DMS114 treated with DMSO at 0.1 percent for 48 hours (cell line): Measurements from ENCODE around the gene DGKQ.
"Not testable (repeated sequence)": the region's sequence is repeated elsewhere in the genome, so short reads cannot be mapped to it uniquely, and the experiment has no call there.

Experiments used
- DNase-seq: peaks from one replicate; lab custom pipeline; 2025; ENCODE audit not compliant: unreplicated experiment; lab: John Stamatoyannopoulos, UW

Gene DGKQ

DNA sequence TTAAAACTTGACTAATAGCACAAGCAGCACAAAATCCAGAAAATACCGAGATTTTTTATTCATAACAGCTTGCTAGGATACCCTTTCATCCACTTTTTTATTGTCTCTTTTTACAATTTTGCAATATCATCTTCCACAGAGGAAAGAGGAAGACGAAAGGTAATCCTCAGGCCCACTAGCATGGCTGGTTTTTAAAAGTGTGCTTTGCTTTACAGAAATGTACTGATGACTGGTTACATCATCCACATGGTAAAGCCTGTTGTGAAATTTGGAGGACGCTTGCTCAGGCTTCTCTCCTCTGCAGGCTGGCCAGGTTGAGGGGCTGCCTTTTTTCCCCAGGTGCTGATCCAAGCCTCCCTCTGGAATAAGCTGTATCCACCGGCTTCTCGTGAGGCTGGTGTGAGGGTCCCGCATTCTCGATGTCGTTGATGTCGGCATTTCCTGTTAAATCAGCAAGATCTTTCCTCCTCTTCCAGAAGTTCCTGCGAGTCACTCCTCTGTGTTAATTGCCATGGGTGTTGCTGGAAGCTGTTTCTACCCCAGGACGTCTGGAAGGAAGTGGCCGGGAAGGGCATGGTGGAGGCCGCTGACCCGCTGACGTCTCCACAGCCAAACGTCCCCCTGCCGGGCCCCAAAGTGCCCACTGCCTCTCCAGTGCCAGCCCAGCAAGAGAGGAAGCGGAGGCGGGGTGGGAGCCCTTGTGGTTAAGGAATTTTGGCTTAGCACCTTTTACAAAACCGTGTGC lies 5.8 kb upstream of the DGKQ start:
- no peak for DNase-seq

DNA sequence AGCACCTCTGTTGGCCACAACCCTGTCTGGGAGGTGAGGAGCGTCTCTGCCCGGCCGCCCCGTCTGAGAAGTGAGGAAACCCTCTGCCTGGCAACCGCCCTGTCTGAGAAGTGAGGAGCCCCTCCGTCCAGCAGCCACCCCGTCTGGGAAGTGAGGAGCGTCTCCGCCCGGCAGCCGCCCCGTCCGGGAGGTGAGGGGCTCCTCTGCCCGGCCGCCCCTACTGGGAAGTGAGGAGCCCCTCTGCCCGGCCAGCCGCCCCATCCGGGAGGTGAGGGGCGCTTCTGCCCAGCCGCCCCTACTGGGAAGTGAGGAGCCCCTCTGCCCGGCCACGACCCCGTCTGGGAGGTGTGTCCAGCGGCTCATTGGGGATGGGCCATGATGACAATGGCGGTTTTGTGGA lies 2.6 kb upstream of the DGKQ start:
- not testable (repeated sequence) for DNase-seq

DNA sequence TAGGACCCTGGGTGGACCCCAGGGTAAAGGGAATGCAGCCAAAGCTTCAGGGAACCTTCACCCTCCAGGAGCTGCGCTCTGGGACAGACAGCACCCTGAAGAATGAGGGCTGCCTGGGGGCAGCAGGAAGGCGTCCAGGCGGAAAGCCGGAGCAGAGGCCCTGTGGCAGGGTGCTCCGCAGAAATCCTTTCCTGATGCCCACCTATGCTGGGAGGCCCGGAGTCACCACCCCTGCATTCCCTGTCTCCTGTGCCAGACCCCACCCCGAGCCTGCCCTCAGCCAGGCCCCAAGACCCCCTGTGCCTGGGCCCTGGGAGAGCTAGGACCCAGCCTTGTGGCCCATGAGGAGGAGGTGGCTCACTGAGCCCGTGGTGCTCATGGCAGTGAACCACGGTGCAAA lies 1.3 kb upstream of the DGKQ start:
- DNase-seq: no peak

DNA sequence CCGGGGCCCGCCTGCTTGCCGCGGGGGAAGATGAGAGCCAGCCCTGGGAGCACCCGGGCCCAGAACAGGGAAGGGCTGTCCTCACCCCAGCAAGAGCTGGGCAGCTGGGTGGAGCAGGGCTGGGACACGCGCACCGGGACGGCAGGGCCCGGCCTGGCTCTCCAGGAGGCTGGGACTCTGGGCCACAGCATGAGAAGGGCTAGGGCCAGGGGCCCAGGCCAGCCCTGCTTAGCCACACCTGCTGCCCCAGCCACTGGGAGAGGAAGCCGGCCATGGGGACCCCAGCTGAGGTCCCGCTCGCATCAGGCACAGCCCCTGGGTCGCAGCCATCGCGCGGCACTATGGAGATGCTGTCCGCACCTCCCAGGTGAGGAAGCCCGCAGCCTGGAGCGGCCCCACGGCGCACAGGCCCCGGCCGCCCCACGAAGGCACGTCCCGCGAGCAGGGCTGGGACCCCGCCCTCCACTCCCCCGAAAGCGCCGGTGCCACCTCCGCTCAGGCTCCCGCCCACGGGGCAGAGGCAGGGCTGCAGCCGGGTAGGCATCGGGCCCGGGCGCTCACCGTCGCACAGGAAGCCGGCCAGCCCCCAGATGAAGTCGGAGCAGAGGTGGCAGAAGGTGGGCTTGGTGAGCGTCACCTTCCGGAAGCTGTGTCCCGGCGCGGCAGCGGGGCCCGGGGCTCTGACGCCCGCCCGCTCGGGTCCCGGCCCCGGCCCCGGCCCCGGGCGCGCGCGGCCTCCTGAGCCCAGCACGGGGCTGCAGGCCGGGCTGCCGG lies 531 bp downstream of the DGKQ start:
- no peak for DNase-seq

DNA sequence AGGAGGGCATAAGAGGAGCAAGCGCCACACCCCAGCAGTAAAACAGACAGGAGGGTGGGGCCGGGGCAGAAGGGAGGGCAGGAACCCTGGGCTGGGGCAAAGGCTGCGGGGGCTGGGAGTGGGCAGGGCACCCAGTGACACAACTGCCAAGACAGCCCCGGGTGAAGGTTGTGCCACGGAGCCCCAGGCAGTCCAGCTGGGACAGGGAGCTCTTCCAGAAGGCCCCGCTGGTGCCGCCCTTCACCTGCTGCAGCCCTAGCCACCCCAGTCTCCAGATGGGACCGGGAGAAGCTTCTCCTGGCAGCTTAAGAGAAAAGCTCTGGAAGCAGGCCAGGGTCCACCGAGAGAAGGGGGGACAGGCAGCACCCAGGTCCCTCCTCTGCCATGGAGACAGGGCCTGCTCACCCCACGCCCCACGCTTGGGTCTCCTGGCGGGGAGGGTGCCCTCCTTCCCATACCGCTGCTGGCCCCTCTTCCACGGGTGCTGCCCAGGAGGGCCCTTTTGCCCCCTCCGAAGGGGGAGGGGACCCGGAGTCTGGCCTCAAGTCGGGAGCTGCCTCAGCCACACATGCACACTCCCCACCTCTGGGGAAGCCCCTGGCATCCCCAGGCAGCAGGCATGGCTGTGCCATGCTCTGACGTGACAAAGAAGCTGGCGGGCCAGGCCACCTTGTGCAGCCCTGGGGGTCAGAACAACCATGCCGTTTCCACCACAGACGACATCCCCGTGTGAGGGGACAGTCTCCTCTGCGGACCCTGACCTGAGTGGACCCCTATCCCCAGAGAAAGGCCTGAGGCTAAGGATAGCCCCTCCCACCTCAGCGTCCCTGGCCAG lies 1.5 kb downstream of the DGKQ start:
- no peak for DNase-seq

DNA sequence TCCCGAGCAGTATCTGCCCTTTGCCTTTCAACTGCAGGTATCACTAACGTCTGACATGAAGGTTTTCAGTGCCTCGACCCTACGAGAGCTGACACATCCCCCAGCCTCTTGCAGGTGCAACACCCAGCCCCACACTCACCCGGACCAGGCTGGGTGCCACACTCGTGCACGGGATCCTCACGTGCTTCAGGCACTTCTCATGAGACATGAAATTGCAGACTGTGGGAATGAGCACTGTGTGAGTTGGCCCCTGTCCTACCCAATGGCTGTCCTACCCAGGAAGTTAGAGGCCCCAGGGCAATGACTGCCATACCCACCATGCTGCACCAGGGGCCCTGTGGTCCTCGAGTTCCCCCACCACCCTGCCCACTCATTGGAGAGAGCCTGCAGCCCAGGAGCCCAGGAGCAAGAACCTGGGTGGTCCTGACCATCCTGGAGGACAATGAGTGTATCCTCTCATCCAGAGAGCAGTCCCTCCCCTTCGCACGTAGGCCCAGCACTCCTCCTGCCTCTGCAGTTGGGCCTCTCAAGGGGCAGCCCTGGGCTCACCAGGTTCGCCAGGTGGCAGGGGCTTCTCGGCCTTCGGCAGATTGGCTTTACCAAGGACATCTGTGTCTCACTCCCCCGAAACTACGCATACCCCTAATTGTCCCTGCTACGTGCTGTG lies 2.4 kb downstream of the DGKQ start:
- no peak for DNase-seq

DNA sequence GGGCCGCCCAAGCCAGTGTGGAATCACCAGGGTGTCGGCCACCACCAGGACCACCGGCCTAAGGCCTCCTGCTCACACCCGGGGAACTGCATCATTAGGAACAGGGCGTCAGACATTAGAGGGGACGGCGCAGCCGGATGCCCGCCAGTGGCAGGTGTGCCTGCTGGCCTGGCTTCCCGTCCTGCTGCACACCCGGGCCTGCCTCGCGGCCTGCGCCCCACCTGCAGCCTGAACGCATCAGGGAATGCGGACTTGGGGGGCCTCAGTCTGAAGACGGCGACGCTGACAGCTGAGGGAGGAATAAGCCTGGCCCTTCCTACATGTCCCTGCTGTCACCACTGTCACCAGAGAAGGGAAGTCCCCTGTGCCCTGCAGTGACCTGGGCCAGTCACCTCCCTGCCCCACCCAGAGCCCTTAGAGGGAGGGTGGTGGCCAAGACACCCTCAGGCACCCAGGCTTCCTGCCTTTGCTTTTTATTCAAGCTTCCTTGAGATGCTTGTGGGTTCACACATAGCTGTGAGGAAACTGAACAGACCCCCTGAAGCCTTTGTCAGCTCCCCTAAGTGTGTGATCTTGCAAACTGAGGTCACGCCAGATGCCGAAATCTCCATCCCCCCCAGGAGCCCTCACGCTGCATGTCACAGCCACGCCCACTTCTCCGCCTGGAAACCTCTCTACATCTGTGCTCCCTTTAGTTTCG lies 3.2 kb downstream of the DGKQ start:
- DNase-seq: no peak

DNA sequence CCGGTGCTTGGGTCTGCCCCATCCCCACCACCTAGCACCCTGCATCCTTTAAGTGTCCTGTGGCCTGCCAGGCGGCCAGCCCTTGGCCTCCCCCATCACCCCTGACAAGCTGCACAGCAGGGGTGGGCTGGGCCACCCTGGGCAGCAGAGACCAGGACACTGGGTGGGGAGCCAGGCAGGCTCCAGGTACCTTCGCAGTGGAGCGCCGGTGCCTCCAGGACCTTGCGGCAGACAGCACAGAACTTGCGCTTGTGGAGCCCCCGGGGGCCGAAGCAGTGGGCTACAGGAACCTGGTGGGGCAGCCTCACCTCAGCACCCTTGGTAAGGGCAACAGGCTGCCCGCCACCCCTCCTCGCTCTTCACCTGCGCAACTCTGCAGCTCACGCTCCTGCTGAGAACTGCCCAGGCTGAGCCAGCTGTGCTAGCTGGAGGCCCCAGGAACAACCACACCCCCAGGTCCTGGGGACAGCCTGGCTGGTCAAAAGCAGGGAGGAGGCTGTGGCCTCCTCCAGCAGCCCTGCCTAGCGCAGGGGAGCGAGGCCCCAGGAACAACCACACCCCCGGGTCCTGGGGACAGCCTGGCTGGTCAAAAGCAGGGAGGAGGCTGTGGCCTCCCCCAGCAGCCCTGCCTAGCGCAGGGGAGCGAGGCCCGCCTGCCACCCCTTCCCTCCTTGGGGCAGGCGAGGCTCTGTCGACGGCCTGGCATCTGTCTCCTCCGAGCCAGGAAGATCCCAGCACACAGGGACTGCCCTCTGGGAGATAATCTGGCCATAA lies 4.6 kb downstream of the DGKQ start:
- no peak for DNase-seq

DNA sequence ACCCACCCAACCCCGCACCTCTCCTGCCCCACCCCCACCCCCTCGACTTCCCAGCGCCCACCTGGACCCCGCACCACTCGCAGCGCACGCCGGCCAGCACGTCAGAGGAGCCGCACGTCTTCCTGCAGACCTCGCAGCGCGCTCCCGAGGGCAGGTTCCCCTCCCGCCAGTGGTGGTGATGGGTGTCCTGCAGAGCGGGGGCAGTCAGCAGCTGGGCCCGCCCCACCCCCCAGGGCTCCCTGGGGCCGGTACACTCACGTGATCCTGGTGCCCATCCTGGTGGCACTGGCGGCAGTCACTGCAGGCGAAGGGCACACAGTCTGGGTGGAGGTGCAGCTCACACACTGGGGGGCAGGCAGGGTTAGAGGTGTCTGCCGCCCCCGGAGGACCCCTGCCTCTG lies 5.1 kb downstream of the DGKQ start:
- no peak for DNase-seq

DNA sequence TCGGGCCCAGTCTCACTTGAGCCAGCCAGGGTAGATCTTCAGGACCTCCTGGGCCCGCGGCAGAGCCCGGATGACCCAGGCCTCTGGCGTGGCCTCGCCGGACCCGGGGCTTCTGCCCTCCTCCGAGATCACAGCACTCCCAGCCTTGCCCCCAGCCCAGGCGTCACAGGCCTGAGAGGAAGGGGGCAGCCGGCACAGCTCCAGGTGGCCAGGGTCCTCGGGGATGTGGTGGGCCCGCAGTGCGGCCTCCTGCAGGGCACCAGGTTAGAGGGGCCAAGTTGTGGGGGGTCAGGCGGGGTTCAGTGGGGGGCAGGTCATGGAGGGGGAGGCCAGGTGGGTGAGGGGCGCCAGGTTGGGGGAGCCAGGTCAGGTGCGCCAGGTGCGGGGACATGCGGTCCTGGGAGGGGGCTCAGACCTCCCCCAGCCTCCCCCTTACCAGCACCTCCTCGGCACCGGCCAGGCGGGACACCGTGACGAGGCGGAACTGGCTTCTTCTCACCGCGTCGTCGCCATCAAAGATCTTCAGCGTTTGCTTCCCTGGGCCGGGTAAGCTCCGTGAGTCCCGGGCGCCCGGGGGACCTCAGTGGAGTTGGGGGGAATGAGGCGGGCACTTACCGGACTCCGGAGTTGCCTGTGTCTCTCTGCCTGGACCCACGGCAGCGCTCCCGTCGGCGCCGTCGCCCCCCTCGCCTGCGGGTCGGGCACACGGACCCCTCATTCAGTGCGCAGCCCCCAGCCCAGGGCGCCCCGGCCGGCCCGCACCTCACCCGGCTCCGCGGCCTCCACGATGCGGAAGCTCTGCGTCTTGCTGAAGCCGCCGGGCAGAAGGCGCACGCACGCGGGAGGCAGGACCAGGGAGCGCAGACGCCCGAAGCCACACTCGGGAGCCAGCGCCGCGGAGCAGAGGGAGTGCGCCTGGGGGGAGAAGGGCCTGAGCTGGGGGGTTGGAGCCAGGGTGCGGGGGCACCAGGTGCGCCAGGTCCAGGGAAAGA lies 6.0 kb downstream of the DGKQ start:
- DNase-seq: no peak

DNA sequence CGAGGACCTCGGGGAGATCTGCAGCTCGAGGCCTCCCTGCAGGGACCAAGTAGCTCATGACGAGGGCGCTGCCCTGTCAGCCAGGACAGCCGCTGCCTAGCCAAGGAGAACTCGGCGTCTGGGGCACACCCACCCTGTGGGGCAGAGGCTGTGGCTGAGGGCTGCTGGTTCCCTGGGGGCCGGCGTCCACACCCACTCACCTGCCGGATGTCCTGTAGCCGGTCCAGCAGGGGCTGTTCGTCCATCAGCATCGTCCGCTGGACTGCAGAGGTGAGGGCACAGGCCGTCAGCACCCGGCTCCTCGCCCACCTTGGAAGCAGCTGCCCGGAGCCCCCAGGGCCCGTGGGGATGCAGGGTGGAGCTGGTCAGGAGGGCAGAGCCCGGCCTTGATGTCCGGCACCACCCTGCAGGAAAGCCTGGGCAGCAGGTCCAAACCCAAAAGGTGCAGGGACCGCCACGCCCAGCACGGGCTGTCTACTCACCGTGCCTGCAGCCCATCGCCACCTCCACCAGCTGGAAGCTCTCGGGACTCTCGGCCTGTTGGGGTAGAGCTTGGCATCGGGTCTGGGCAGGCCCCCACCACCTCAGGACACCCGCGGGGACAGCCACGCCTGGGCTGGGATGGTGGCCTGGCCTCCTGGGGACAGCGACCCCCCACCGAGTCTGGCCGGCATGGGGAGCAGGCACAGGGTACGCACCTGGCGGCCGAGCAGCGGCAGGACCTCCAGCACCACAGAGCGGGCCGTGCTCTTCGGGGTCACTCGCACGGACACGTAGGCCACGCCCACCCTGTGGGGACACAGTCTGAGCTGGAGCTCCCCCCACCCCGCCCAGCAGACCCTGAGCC lies 6.9 kb downstream of the DGKQ start:
- DNase-seq: no peak

DNA sequence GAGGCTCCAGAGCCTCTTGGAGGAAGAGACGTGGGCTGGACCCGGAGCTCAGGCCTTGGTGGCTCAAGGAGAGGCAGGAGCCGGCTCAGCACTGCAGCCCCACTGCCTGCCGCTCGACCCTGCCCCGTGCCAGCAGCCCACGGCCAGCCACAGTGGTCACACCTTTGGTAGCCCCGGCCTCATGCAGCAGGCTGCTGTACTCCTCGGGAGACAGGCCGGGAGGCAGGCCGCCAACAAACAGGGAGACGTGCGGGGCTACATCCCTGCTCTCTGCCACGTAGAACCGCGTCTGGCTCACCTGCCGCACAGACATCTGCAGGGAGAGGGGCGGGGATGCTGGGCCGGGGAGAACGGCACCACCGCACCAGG lies 7.6 kb downstream of the DGKQ start:
- no peak for DNase-seq

DNA sequence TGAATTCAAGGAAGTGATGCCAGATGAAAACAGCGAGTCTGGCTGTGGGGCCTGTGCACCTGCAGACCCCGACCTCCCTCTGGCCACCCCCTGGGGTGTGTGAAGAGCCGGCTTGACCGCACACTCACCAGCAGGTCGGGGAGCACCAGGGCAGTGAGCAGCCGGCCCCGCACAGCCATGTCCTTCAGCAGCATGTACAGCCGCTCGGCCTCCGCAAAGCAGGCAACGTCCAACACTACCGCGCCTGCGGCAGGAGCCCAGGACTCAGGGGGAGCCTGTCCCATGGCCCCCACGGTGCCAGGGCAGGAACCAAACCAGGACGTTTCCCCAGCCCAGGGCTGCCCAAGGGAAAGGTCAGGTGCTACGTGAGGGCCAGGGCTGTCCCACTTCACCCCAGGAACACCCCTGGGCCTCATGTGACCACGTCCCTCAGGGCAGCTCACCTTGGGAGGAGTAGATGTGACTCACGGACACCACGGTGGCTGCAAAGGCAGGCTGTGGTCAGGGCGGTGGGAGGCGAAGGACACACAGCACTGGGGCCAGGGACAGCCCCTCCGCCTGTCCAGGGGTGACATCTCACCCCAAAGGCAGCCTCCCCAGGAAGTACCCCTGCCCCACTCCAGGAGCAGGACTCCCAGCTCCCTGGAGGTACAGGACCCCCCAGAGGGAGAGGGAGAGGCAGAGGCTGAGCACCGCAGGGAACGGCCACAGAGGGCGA lies 8.2 kb downstream of the DGKQ start:
- DNase-seq: no peak

DNA sequence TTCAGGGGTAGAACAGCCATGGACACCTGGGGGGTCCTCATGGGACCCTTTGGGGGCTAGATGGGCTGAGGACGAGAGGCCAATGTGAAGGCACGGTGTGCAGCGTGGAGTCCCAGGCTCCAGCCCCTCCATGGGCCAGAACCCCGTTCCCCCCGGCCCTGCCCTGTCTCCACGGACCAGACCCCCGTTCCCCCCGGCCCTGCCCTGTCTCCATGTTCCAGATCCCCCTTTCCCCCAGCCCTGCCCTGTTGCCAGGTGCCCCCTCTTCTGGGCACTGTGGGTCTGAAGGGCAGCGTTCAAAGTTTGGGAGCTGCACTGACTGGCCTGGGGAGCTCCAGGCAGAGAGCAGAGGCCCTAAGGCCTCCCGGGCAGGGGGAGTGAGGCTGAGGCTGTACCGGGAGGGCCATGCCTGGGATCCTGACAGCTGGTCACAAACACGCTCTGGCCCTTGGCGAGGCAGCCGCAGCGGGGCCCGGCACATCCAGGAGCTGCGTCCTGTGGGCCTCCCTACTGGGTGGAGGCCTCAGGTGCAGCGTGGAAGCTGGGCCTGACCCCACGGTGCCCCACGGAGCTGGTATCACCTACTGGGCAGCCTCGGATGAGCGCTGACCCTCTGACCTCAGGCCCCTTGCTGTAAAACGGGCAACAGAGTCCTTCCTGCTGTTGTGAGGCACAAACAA lies 8.9 kb downstream of the DGKQ start:
- DNase-seq: no peak

DNA sequence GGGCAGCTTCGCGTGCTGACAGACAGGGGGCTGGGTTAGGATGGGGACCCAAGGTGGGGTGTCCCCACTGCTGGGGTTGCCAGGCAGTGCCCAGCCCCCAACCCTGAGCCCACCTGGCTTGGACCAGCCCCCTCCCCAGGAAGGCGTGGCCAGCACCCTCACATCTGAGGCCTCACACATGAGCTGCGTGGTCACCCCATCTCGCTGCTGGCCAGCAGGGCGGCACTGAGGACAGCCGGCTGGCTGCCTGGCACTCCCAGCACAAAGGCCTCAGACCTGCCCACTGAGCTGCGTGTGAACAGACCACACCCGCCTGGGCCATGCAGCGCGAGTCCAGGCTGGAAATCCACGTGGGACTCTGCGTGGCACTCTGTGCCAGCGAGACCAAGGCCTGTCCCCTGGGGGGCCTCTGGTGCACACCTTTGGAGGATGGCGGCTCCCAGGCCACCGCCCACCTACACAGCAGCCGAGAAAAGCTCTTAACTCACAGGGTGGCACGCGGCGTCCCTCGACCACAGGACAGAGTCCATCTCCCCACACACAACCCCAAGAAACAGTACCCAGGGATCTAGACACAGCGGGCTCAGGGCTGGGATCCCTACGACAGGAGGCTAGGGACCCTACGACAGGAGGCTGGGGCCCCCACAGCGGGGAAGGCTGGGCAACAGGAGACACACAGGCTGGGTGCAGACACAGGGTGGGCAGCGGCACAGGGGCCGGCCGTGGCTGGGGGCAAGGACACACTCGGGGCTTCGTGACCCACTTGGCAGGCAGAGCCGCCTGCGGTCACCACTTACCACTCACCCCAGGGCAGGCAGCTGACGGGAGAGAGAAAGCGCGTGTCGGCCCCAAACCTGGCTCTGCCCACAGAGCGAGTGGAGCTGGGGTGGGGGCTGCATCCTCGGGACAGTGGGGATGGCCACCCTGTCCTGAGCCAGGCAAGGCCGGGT lies 9.8 kb downstream of the DGKQ start:
- DNase-seq: no peak
